Esophagus (tissue), 2 donors: ENCODE measurements around the gene C10orf90. TPM values are rescaled to one million over a fixed set of nuclear protein-coding genes. Genes with fewer than 3 reads are reported as not detected.

ENCODE experiments used
- H3K27ac ChIP-seq, 2 donors: one replicate each; pipeline ENCODE4 v1.5.1; 2013; ENCODE audit warnings: low read depth in 2 of 2, mild to moderate bottlenecking in 2 of 2, inconsistent platforms in 1 of 2, low read length in 1 of 2, moderate library complexity in 1 of 2
- H3K27me3 ChIP-seq, 2 donors: one replicate each; pipeline ENCODE4 v1.6.1; 2013; ENCODE audit warnings: low read length in 2 of 2, control low read depth in 1 of 2, mild to moderate bottlenecking in 1 of 2; ENCODE audit not compliant: insufficient read depth in 2 of 2, control insufficient read depth in 1 of 2
- H3K36me3 ChIP-seq, 2 donors: one replicate each; pipeline ENCODE4 v1.6.1; 2013; ENCODE audit warnings: low read length in 1 of 2; ENCODE audit not compliant: control insufficient read depth in 2 of 2, insufficient read depth in 2 of 2
- H3K4me1 ChIP-seq, 2 donors: one replicate each; pipeline ENCODE4 v1.6.1; 2013; ENCODE audit warnings: low read length in 1 of 2; ENCODE audit not compliant: control insufficient read depth in 2 of 2, insufficient read depth in 2 of 2
- H3K4me3 ChIP-seq, 2 donors: one replicate each; pipeline ENCODE4 v1.5.1; 2013; ENCODE audit warnings: low read length in 2 of 2, mild to moderate bottlenecking in 2 of 2, low read depth in 1 of 2, moderate library complexity in 1 of 2
- H3K9me3 ChIP-seq, 2 donors: one replicate each; pipeline ENCODE4 v1.6.1; 2013; ENCODE audit warnings: mild to moderate bottlenecking in 2 of 2, low read depth in 1 of 2, low read length in 1 of 2, moderate library complexity in 1 of 2; ENCODE audit not compliant: control insufficient read depth in 2 of 2, insufficient read depth in 1 of 2
- WGBS, 2 donors: extraction: QIAGEN DNeasy Blood & Tissue Kit; methylation state at CpG; one replicate each; pipeline ENCODE4 v1.1.7; 2013; 5-methylcytosine and 5-hydroxymethylcytosine counted together
- polyA plus RNA-seq, 2 donors: library from polyadenylated mRNA; stranded (reverse); fragments of 200-250 nt; gene quantifications; one replicate each; pipeline ENCODE4 v1.2.3, GENCODE V29; 2013
- donor health status: healthy with polysubstance abuse.
- donor health status: Bipolar disorder and iron deficiency.

C10orf90 gene
- polyA plus RNA-seq, 2 donors: 0.05 TPM; not detected in 1

DNA sequence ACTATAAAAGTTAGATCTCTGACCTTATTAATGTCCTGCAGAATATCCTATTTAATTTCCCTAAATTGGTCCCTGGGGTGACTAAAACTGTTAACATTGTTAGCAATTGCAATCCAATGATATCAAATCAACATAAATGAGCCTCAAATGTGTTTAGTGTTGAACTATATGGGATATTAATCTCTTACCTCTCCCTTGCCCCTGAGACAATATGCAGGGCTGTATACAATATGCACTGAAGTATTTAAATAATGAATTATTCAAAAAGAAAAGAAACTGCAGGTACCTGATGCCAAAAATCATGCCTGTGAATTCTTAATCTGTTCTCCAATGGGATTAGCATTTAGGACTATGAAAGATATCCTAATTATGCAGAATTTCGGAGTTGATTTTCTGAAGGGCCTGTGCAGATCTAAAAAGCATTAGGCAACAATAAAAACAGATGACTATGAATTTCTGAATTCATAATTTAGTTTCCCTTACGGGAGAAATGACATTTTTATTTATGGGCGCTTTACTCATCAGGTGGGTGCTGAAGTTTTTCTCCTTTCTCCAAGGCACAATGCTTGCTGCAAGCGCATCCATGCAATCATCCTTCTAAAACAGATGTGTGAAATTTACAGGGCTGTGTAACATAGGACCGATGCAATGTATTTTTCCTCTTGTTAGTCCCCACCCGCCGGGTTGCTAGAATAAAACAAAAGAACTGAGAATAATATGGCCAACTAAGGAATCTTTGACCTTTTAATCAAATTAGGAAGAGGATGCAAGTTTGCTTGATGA is 5.4 kb upstream of the C10orf90 start:
- Histone ChIP-seq H3K4me3 (no peak overlapping the region), H3K27me3 (no peaks in the 10 kb centered on the region), H3K4me1 (no peaks in the 10 kb centered on the region), H3K27ac (no peak overlapping the region), H3K36me3 (no peaks in the 10 kb centered on the region), H3K9me3 (no peaks in the 10 kb centered on the region)
- 90 to 91% methylated on average over 7 of the region's 7 CpGs for WGBS, 2 donors

DNA sequence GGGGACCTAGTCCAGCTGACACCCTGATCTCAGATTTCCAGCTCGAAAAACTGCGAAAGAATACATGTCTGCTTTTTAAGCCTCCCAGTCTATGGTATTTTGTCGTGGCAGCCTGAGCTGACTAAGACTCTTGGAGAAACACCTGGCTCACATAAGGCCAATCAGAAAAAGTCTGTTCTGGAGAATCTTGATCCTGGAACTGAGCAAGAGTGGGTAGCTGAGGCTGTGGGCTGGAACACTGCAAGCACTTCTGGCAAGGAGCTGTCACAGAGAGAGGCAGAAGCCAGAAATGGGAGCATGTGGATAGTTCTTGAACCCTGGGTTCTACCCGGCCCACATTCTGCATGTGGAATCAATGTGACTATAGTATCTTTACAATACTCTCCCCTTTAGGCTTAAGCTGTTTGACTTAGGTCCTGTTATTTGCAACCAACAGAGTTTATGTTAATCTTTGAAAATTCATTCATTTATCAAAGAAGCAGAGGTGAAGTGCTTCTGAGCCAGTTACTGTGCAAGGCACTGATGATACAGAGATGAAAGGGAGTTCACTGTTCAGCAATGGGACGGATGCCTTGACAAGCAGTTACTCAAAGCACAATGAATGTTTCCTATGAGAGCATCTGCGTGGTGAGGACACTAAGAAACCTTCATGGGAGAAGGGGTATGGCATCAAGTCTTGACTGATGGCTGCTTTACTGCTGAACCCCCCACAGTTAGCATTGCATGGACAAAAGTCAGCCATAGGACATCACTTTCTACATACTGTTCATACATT is 4.4 kb upstream of the C10orf90 start:
- H3K4me3 ChIP-seq: no peak overlapping the region
- no peaks in the 10 kb centered on the region for H3K36me3 ChIP-seq
- no peaks in the 10 kb centered on the region for H3K9me3 ChIP-seq
- H3K27me3 ChIP-seq: no peaks in the 10 kb centered on the region
- H3K4me1 ChIP-seq: no peaks in the 10 kb centered on the region
- H3K27ac ChIP-seq: no peak overlapping the region
- 80 to 84% methylated on average over 6 of the region's 6 CpGs for whole genome bisulfite sequencing, 2 donors

DNA sequence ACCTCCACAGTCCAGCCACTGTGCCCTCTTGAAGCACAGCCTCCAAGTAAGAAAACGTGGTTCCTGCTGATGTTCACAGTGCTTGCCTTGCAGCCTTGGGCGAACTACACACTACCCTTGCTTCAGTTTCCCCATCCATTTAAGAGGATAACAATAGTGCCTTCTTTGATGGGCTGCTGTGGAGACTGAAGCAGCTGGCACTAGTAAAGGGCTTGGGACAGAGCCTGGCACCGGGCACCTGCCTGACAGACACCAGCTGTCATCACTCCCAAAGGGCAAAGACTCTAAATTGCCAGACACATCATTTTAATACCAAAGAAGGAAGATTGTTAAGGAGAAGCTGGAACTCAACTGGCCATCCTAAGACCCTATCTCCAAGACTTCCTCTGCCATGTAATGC is 3.1 kb upstream of the C10orf90 start:
- Histone ChIP-seq H3K9me3 (no peaks in the 10 kb centered on the region), H3K4me1 (no peaks in the 10 kb centered on the region), H3K4me3 (no peak overlapping the region), H3K27me3 (no peaks in the 10 kb centered on the region), H3K36me3 (no peaks in the 10 kb centered on the region), H3K27ac (no peak overlapping the region)
- WGBS, 2 donors: 87 to 88% methylated on average over 3 of the region's 3 CpGs

DNA sequence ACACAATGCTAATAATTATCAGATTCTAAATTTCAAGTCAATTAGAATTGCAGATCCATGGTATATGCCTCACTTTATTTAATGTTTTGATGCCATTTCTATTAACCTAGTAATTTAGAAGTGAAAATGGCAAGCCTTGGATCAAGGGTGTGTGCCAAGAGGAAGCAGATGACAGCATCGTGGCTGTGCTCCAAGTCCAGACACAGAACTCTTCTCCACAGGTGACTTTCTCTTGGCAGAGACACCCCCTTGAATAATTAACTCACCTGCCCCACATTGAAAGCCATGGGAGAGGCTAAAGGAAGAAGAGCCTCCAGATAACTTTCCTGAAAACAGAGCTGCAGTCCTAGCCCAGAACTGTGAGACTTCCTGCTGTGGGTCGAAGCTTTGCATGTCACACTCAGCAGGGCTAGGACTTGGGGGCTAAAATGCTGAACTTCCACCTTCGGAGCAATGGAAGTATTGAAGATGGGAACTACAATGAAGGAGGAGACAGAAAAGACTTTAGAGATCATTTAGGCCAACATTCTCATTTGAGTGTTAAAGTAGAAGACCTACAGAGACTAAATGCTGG is 996 bp upstream of the C10orf90 start:
- WGBS, 2 donors: 57 to 59% methylated on average over 3 of the region's 3 CpGs
- no peaks in the 10 kb centered on the region for H3K9me3 ChIP-seq
- no peaks in the 10 kb centered on the region for H3K4me1 ChIP-seq
- no peak overlapping the region for H3K4me3 ChIP-seq
- H3K36me3 ChIP-seq: no peaks in the 10 kb centered on the region
- H3K27ac ChIP-seq: no peak overlapping the region
- H3K27me3 ChIP-seq: no peaks in the 10 kb centered on the region

DNA sequence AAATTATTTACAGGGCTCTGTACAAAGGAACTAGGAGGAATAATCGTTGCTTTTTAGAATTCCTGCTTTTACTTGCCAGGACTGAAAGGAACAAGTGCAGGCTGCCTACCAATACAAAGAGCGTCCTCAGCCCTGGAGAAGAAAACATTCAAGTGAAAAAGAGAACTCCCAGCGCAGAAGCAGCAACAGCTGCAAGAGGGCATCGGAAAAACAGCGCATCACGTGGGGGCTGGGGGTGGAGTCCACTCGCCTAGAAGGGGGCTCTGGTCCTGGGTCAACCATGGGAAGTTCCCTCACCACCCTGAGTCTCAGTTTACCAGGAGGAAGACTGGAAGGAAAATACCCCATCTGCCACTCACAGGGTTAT is 385 bp upstream of the C10orf90 start:
- H3K9me3 ChIP-seq: no peaks in the 10 kb centered on the region
- H3K27me3 ChIP-seq: no peaks in the 10 kb centered on the region
- 48 to 50% methylated on average over 7 of the region's 7 CpGs for WGBS, 2 donors
- no peak overlapping the region for H3K27ac ChIP-seq
- H3K4me3 ChIP-seq: no peak overlapping the region
- no peaks in the 10 kb centered on the region for H3K4me1 ChIP-seq
- no peaks in the 10 kb centered on the region for H3K36me3 ChIP-seq

DNA sequence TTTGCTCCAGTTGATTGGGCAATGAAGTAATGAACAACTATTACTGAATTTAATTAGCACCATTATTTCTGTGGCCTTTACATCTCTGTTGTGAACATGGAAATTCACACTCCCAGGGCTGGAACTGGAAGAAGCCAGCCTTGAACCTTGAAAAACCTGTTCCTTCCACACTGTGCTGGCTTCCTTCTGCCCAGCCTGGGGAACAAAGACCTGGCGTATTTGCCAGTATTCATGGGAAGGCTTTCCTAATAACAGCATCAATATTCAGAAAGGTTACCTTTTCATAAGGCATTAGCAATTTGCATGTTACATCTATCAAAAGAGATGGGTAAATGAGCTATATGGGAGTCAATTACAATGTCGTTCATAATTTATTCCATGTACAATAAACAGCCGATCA is 1.3 kb downstream of the C10orf90 start:
- H3K27ac ChIP-seq: no peak overlapping the region
- no peak overlapping the region for H3K4me3 ChIP-seq
- peaks cover 0 to under 1% of the 10 kb centered on the region in 2 donors for H3K4me1 ChIP-seq
- no peaks in the 10 kb centered on the region for H3K27me3 ChIP-seq
- WGBS, 2 donors: 35 to 37% methylated on average over 3 of the region's 3 CpGs
- H3K9me3 ChIP-seq: no peaks in the 10 kb centered on the region
- no peaks in the 10 kb centered on the region for H3K36me3 ChIP-seq

DNA sequence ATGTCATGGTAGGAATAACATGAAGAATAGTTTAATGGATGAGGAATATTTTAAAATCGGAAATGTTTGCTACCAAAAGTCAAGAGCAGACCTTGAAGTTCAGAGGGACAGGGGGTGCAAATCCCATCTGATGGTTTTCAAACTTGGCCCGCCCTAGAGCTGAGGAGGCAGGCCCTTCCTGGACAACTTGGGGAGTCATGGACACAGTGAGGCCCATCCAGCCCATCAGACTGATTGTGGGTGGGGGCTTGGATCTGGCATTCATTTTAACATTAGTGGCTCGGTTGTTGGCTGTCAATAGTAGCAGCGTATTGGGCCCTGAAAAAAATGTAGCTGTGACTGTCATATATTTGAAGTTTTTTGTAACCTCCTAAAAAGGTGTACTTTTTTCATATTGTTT is 2.0 kb downstream of the C10orf90 start:
- 91 to 93% methylated on average over 4 of the region's 4 CpGs for WGBS, 2 donors
- H3K9me3 ChIP-seq: no peaks in the 10 kb centered on the region
- H3K4me1 ChIP-seq: peaks cover 0 to 3% of the 10 kb centered on the region in 2 donors
- H3K27me3 ChIP-seq: no peaks in the 10 kb centered on the region
- no peaks in the 10 kb centered on the region for H3K36me3 ChIP-seq
- H3K27ac ChIP-seq: no peak overlapping the region
- H3K4me3 ChIP-seq: no peak overlapping the region

DNA sequence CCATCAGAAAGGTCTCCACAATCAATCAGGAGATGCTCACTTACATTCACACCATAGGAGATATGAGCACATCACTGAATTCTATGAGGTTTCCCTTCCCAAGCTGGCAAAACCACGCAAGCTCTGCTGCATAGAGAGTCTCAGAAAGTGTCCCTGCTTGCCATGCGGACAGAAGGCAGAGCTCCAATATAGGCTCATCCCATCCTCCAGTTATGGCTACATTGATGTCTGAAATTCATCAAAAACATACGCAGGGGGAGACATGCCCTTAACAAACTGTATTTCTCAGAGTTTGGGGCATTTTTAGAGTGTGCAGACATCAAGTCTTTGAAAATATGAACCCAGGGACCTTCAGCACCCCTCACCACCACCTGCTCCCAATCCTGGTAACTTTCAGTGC is 2.9 kb downstream of the C10orf90 start:
- Histone ChIP-seq H3K9me3 (no peaks in the 10 kb centered on the region), H3K4me3 (no peak overlapping the region), H3K36me3 (no peaks in the 10 kb centered on the region), H3K27ac (no peak overlapping the region), H3K27me3 (no peaks in the 10 kb centered on the region), H3K4me1 (peaks cover 0 to 3% of the 10 kb centered on the region in 2 donors)
- 88 to 91% methylated on average over 3 of the region's 3 CpGs for WGBS, 2 donors

DNA sequence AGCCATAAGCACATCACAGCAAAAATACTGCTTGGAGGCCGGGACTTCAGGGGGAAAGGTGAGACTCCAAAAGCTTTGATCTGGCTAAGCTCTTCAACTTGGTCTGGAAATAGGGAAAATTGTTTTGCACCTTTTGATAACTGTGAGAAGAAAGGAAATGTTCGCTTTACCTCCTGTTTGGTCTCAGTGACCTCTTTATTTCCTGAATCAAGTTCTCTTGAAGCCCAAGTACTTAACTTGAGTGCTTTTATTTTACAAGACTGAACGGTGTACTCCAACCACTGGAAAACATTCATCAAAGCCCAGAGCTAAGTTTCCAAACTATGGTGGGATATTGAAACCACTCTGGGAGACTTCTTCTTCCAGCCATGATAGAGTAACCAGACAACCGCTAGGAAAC is 5.3 kb downstream of the C10orf90 start:
- Histone ChIP-seq H3K4me1 (peaks cover 0 to 3% of the 10 kb centered on the region in 2 donors), H3K27ac (no peak overlapping the region), H3K9me3 (no peaks in the 10 kb centered on the region), H3K36me3 (no peaks in the 10 kb centered on the region), H3K4me3 (no peak overlapping the region), H3K27me3 (no peaks in the 10 kb centered on the region)
- 80 to 85% methylated on average over 4 of the region's 4 CpGs for WGBS, 2 donors
